ENCODE results near the gene TOMM40.
"Not testable (repeated sequence)": the region's sequence is repeated elsewhere in the genome, so short reads cannot be mapped to it uniquely, and the experiment has no call there.

Gene TOMM40

GRCh38 chr19:44894052-44894400 is 3.0 kb downstream of the TOMM40 start:
- no peak for DNase-seq

DNA sequence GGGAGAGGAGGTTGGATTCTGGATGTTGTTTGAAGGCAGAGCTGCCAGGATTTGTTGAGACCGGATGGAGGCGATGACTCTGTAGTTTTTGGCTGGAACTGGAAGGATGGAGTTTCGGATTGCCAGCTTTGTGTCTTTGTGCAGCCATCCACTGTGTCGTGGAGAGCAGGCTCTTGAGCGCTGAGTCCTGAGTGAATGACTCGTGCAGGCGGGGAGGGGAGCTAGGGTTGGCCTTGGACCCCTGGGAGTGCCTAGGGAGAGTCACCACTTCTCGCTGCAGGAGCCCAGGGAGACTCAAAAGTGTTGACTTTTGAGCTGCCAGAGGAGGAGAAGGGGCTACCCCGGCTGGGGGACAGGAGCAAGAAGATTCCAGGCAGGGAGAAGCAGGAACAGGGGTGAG is 3.9 kb downstream of the TOMM40 start:
- DNase-seq, result no peak

GRCh38 chr19:44897835-44898234 is 6.8 kb downstream of the TOMM40 start:
- no peak for DNase-seq

DNA sequence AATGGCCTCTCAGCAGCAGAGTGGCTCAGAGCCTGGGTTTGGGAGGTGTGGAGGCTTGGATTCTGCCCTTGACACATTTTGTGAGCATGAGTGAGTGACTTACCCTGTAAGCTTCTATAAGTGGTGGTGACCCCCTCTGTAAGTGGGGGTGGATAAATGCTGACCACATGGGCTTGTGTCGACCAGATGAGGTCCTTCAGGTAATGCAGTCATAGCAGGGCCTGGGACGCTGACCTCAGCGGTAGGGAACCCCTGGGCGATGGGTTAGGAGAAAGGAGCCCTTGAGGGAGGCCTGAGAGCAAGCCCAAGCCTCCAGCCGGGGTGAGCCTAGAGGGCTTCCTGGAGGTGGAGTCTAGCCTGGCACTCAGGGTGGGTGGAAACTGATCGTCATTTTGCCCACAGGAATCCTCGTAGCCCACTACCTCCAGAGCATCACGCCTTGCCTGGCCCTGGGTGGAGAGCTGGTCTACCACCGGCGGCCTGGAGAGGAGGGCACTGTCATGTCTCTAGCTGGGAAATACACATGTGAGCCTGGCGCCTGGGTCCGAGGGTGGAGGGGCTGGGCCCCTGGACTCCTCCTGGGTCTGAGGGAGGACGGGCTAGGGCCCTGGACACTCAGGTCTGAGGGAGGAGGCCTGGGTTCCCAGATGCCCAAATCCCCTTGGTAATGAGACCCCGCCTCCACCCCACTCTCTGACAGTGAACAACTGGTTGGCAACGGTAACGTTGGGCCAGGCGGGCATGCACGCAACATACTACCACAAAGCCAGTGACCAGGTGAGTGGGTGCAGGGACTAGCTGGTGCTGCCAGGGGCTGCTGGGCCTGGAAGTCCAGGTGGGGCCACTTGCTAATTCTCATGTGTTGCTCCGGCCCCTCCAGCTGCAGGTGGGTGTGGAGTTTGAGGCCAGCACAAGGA is 9.5 kb downstream of the TOMM40 start:
- DNase-seq, result no peak

DNA sequence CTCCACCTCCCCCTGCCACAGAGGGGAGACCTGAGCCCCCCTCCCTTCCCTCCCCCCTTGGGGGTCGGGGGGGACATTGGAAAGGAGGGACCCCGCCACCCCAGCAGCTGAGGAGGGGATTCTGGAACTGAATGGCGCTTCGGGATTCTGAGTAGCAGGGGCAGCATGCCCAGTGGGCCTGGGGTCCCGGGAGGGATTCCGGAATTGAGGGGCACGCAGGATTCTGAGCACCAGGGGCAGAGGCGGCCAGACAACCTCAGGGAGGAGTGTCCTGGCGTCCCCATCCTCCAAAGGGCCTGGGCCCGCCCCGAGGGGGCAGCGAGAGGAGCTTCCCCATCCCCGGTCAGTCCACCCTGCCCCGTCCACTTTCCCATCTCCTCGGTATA is 12.2 kb downstream of the TOMM40 start:
- no peak for DNase-seq

DNA sequence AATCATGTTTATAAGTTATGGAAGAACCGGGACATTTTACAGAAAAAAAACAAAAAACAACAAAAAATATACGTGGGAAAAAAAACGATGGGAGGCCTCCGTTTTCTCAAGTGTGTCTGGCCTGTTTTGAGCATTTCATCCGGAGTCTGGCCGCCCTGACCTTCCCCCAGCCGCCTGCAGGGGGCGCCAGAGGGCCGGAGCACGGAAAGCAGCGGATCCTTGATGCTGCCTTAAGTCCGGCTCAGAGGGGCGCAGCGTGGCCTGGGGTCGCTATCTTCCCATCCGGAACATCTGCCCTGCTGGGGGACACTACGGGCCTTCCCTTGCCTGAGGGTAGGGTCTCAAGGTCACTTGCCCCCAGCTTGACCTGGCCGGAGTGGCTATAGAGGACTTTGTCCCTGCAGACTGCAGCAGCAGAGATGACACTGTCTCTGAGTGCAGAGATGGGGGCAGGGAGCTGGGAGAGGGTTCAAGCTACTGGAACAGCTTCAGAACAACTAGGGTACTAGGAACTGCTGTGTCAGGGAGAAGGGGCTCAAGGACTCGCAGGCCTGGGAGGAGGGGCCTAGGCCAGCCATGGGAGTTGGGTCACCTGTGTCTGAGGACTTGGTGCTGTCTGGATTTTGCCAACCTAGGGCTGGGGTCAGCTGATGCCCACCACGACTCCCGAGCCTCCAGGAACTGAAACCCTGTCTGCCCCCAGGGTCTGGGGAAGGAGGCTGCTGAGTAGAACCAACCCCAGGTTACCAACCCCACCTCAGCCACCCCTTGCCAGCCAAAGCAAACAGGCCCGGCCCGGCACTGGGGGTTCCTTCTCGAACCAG is 12.8 kb downstream of the TOMM40 start:
- DNase-seq, result peak in 56 of 58 donors; percentile 3 to 88 (median 58)

DNA sequence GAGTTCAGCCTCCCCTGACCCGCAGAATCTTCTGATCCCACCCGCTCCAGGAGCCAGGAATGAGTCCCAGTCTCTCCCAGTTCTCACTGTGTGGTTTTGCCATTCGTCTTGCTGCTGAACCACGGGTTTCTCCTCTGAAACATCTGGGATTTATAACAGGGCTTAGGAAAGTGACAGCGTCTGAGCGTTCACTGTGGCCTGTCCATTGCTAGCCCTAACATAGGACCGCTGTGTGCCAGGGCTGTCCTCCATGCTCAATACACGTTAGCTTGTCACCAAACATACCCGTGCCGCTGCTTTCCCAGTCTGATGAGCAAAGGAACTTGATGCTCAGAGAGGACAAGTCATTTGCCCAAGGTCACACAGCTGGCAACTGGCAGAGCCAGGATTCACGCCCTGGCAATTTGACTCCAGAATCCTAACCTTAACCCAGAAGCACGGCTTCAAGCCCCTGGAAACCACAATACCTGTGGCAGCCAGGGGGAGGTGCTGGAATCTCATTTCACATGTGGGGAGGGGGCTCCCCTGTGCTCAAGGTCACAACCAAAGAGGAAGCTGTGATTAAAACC is 13.5 kb downstream of the TOMM40 start:
- no peak for DNase-seq

- DNase-seq, result peak in 48 of 58 donors; percentile 6 to 77 (median 48)
Observed at GRCh38 chr19:44905437-44906160, 14.5 kb downstream of the TOMM40 start, which contains the start of gene APOE. Gene APOE (plus strand): TSS chr19:44905796. CDS start chr19:44906625, 829 bp downstream.

GRCh38 chr19:44907613-44908012 is 16.6 kb downstream of the TOMM40 start:
- DNase-seq, result no peak

- DNase-seq, result no peak
Observed at GRCh38 chr19:44908074-44908835, 17.2 kb downstream of the TOMM40 start.

DNA sequence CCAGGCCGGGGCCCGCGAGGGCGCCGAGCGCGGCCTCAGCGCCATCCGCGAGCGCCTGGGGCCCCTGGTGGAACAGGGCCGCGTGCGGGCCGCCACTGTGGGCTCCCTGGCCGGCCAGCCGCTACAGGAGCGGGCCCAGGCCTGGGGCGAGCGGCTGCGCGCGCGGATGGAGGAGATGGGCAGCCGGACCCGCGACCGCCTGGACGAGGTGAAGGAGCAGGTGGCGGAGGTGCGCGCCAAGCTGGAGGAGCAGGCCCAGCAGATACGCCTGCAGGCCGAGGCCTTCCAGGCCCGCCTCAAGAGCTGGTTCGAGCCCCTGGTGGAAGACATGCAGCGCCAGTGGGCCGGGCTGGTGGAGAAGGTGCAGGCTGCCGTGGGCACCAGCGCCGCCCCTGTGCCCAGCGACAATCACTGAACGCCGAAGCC is 17.8 kb downstream of the TOMM40 start:
- peak in 1 of 58 donors; percentile 5 for DNase-seq

- no peak for DNase-seq
Observed at GRCh38 chr19:44909775-44910174, 18.7 kb downstream of the TOMM40 start.

- DNase-seq, result not testable (repeated sequence)
Observed at GRCh38 chr19:44911896-44912295, 20.8 kb downstream of the TOMM40 start.

- peak in 56 of 58 donors; percentile 3 to 87 (median 73) for DNase-seq
Observed at GRCh38 chr19:44912854-44913253, 21.8 kb downstream of the TOMM40 start.

DNA sequence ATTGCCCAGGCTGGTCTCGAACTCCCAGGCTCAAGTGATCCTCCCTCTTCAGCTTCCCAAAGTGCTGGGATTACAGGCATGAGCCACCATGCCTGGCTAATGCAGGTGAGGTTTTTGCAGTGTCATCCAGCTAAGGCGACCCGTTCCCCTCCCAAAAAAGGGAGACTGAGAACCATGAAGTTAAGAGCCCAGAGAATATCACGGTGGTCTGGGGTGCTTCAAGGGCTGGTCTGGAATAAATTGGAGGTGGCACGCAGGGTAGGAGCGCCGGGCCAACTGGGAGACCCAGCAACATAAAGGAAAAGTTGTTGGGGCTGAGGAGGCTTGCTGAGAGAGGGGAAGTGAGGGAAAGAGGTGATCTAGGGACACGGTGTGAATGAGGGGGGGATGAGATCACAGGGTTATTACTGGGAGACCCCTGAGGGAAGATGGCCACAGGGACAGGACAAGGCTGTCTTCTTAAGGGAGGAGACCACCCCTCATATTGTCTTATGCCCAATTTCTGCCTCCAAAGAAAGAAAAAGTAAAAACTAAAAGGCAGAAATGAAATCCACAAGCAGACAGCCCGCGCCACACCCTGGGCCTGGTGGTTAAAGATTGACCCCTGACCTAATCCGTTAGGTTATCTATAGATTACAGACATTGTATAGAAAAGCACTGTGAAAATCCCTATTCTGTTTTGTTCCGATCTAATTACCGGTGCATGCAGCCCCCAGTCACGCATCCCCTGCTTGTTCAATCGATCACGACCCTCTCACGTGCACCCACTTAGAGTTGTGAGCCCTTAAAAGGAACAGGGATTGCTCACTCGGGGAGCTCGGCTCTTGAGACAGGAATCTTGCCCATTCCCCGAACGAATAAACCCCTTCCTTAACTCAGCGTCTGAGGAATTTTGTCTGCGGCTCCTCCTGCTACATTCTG is 22.7 kb downstream of the TOMM40 start:
- DNase-seq, result peak in 2 of 58 donors; percentile 8 to 9

DNA sequence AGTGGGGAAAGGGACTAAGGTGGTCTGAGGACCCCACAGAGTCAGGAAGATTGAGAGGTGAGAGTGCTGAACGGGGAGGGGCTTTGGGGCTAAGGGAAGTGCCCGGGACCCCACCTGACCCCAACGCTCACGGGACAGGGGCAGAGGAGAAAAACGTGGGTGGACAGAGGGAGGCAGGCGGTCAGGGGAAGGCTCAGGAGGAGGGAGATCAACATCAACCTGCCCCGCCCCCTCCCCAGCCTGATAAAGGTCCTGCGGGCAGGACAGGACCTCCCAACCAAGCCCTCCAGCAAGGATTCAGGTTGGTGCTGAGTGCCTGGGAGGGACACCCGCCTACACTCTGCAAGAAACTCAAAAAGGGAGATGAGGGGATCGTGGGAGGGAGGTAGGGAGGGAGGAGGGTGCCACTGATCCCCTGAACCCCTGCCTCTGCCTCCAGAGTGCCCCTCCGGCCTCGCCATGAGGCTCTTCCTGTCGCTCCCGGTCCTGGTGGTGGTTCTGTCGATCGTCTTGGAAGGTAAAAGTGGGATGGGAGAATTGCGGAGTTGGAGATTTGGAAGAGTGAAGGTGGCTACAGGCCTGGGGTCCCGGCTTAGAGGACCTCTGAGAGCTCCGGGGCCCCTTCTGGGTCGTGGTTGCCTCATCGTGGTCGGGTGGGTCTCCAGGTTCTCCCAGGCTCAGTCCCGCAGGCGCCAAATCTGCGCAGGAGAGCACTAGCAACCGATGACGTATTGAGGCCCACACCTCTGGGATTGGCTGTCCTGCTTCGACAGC is 23.6 kb downstream of the TOMM40 start, which contains the start of gene APOC1:
Gene APOC1, plus strand, starts transcription at position 176 of the 774 bp plus-strand sequence. Its CDS starts 284 bp downstream, at position 460.
- DNase-seq, result peak in 57 of 58 donors; percentile 6 to 90 (median 67)

DNA sequence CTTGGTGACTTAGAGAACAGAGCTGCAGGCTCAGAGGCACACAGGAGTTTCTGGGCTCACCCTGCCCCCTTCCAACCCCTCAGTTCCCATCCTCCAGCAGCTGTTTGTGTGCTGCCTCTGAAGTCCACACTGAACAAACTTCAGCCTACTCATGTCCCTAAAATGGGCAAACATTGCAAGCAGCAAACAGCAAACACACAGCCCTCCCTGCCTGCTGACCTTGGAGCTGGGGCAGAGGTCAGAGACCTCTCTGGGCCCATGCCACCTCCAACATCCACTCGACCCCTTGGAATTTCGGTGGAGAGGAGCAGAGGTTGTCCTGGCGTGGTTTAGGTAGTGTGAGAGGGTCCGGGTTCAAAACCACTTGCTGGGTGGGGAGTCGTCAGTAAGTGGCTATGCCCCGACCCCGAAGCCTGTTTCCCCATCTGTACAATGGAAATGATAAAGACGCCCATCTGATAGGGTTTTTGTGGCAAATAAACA is 33.2 kb downstream of the TOMM40 start:
- no peak for DNase-seq

Data from anterior cingulate cortex (tissue), 58 donors.